H1 (cell line): ENCODE data around the gene PSMD9. TPM values are rescaled to one million over a fixed set of nuclear protein-coding genes. Genes with fewer than 3 reads are reported as not detected.

Experiments
- CHD7 ChIP-seq: fragments of 300-600 bp; sonication (generic); IDR thresholded peaks from 2 replicates; pipeline ENCODE4 v1.7.1; 2012; ENCODE audit warnings: low read length, moderate library complexity, mild to moderate bottlenecking, inconsistent platforms; ENCODE audit not compliant: insufficient replicate concordance
- HDAC6 ChIP-seq: IDR thresholded peaks from one replicate; pipeline ENCODE4 v1.7.1; 2012; ENCODE audit warnings: low read depth, mild to moderate bottlenecking, inconsistent platforms, low read length, moderate library complexity
- ZNF274 ChIP-seq: IDR thresholded peaks from 2 replicates; pipeline ENCODE4 v1.7.0; 2012; ENCODE audit warnings: low read length, borderline replicate concordance; ENCODE audit errors: extremely low read depth
- polyA plus RNA-seq, 7 experiments: library from polyadenylated mRNA; depleted of rRNA in 3 of 7; stranded (reverse) in 5 of 7; unstranded in 2 of 7; fragments of >200 nt in 5 of 7; fragments of 200-250 nt in 2 of 7; gene quantifications; 1 replicate in 5 of 7; 2 replicates in 1 of 7; 4 replicates in 1 of 7; pipeline versions ENCODE4 v1.2.1 to v1.2.3, GENCODE V29; 2011 to 2013; ENCODE audit warnings: missing spikeins in 2 of 7, mixed read lengths in 2 of 7
- total RNA-seq: library from RNA; stranded (reverse); fragmentation: NEBNext Ultra II Directional; extraction: Animal tissue kit (Norgen Biotek cat#: 25700); gene quantifications from 2 replicates; pipeline ENCODE4 v1.2.1, GENCODE V29; 2021

Gene PSMD9
- total and polyA plus RNA-seq, 2 of the 8 experiments (the other 6 are each of a cell fraction or from before 2014, with no cell fraction given), result 28.8 to 36.1 TPM

DNA sequence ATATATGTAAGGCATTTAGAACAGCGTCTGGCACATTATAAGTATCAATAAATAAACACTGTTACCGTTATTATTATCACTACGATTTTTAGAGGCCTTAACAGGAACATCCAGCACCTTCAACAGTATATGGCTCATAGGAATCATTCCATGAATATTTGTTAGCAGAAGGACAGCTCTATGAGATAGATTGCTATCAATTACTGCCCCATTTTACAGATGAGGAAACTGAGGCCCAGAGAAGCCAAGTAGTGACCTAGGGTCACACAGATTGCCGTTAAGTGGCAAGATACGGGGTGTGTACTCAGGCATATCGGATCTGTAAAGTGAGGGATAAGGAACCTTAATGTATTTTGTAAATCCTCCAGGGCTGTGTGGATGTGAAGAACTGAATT, 510 bp upstream of the PSMD9 start (continued):
- TF ChIP-seq CHD7 (no peak), ZNF274 (no peak), HDAC6 (no peak)
